D721Med (cell line): Measurements from ENCODE around the gene DUSP22.

ENCODE experiments used
- DNase-seq: peaks from one replicate; pipeline ENCODE4 v3.0.0; 2011; ENCODE audit warnings: low spot score; ENCODE audit not compliant: insufficient read length
- FAIRE-seq: peaks from 2 replicates; lab custom pipeline; 2011; peaks lifted over from hg19 to GRCh38; lab: Jason Lieb, UNC
- TF ChIP-seq, protein P1 (sequence below): IDR thresholded peaks from 2 replicates; pipeline ENCODE4 v1.5.1; 2012; ENCODE audit warnings: mild to moderate bottlenecking, control low read depth; ENCODE audit not compliant: insufficient read depth; ENCODE audit errors: missing control alignments

The DUSP22 gene

DNA sequence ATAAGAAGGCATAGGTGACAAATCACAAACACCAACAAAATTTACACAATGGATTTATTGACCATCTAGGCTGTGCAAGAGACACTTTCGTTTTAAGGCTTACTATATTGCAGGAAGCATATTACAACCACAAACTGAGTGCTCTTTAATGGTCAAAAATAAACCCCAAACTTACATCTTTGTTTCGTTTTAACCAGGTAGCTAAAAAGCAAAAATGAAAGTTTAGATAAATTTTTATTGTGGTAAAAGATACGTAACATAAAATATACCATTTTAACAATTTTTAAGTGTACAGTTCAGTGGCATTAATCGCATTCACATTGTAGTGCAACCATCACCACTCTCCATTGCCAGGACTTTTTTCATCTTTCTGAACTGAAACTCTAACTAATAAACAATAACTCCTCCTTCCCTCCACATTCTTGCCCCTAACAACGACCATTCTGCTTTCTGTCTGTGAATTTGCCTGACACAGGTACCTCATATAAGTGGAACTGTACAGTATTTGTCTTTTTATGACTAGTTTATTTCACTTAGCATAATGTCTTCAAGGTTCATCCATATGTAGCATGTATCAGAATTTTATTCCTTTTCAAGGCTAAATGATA, 32.3 kb upstream of the DUSP22 start:
- FAIRE-seq: no peak
- TF ChIP-seq, protein P1, sequence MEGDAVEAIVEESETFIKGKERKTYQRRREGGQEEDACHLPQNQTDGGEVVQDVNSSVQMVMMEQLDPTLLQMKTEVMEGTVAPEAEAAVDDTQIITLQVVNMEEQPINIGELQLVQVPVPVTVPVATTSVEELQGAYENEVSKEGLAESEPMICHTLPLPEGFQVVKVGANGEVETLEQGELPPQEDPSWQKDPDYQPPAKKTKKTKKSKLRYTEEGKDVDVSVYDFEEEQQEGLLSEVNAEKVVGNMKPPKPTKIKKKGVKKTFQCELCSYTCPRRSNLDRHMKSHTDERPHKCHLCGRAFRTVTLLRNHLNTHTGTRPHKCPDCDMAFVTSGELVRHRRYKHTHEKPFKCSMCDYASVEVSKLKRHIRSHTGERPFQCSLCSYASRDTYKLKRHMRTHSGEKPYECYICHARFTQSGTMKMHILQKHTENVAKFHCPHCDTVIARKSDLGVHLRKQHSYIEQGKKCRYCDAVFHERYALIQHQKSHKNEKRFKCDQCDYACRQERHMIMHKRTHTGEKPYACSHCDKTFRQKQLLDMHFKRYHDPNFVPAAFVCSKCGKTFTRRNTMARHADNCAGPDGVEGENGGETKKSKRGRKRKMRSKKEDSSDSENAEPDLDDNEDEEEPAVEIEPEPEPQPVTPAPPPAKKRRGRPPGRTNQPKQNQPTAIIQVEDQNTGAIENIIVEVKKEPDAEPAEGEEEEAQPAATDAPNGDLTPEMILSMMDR: no peak
- DNase-seq: no peak

DNA sequence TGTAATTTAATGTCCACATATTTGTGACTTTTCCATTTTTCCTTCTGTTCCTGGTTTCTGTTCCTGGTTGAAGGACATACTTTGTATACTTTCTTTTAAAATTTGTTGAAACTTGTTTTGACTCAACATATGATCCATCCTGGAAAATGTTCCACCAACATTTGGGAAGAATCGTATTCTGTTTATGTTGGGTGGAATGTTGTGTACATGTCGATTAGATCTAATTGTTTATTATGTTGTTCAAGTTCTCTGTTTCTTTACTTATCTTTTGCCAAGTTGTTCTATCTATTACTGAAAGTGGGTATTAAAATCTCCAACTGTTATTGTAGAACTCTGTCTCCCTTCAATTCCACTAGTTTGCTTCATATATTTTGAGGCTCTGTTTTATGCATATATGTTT, 27.7 kb upstream of the DUSP22 start:
- TF ChIP-seq, protein P1: no peak
- FAIRE-seq (no peak), DNase-seq (no peak)

DNA sequence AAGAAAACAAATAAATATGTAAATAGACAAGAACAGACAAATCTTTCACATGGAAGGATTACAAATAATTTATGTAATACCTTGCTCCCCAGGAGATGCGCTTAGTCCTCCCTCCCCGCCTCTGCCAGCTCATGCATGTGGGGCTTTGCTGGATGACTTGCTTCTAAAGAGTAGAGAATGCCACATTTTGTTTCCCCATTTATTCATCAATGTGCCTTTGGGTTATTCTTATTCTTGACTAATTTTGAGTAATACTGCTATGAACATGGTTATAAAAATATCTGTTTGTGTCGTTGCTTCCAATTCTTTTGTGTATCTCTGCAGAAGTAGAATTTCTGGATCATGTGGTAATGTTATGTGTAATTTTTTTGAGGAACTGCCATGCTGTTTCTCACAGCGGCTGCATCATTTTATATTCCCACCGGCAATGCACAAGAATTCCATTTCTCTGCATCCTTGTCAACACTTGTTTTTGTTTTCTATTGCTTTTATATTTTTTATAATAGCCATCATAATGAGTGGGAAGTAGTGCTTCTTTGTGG, 23.8 kb upstream of the DUSP22 start:
- no peak for FAIRE-seq
- DNase-seq: no peak
- TF ChIP-seq, protein P1: no peak

DNA sequence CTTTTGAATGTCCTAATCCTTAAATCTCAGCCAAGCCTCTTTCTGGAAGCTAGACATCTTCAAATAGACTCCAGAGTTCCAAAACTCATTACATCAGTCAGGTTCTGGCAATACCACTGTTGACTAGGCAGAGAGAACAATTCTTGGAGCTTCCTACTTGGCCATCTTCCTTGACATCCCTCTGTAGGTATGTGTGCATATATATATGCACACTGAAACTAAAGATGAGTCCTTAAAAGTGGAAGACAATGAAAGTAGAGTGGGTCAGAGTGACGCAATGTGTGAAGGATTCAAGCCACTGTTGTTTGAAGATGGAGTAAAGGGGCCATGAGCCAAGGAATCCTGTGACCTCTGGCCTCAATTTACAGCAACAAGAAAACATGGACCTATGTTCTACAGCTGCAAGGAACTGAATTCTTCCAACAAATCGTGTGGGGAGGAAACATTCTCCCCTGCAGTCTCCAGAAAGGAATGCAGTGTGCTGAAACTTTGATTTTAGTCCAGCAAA, 18.7 kb upstream of the DUSP22 start:
- FAIRE-seq (no peak), DNase-seq (no peak)
- TF ChIP-seq, protein P1: no peak

DNA sequence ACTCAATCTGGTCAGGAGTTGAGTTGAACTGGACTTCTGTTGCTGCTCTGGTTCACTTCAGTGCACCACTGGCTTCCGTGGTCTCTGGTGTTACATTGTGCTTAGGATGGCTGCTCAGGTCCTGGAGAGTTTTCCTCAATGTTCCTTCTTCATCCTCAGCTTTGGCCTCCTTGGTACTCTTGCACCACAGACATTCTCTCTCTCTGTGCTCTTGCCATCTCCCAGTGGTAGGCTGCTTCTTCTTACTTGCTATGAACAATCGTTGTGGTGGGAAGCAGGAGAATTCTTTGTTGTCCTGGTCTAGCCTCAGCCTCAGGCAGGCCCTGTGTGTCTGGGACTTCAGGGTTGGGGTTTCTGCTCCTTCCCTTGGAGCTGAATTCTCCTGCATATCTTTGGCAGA, 14.5 kb upstream of the DUSP22 start:
- FAIRE-seq (no peak), DNase-seq (no peak)

DNA sequence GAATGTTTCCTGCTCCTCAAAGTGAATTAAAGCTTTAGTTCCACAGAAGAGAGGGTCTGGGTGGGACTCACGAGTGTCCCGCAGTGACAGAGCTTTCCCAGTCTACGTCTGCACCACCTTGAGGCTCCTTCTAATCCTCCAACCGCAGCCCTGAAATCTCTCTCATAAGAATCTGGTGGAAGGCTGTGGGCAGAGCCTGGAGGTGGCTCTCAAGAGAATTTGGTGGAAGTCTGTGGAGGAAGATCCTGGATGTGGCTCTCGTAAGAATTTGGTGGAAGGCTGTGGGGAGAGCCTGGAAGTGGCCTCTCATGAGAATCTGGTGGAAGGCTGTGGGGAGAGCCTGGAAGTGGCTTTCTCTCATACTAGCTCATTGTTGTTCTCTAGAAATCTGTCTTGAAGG, 13.8 kb upstream of the DUSP22 start:
- TF ChIP-seq, protein P1: no peak
- FAIRE-seq: no peak
- DNase-seq: no peak

More for the DNA sequence above, 14.5 kb upstream of the DUSP22 start:
- TF ChIP-seq, protein P1: no peak
